GM12892 (cell line): ENCODE results near the gene SFTPB.

ENCODE experiments used
- POLR2A ChIP-seq: IDR thresholded peaks from 2 replicates; pipeline ENCODE4 v1.6.1; 2011; ENCODE audit warnings: low read depth, low read length, control low read depth
- POLR2AphosphoS5 ChIP-seq: IDR thresholded peaks from 2 replicates; pipeline ENCODE4 v1.6.1; 2011; ENCODE audit warnings: low read depth, low read length, control low read depth
- TAF1 ChIP-seq: IDR thresholded peaks from 2 replicates; pipeline ENCODE4 v1.6.1; 2011; ENCODE audit warnings: low read depth, mild to moderate bottlenecking, control low read depth, low read length, borderline replicate concordance

GRCh38 chr2:85704038-85704437 is 36.0 kb upstream of the SFTPB start:
- no peak for TF ChIP-seq POLR2AphosphoS5
- TF ChIP-seq POLR2A = no peak
- no peak for TF ChIP-seq TAF1
